IPS-20b (cell line): ENCODE data around the gene GOLPH3.
A peak's percentile ranks its signal among the peaks of the same experiment; 100 is the strongest.
"Not testable (repeated sequence)": the region's sequence is repeated elsewhere in the genome, so short reads cannot be mapped to it uniquely, and the experiment has no call there.

Experiments used
- H3K27ac ChIP-seq: one replicate; pipeline ENCODE4 v1.5.1; 2013; ENCODE audit warnings: low read length
- H3K27me3 ChIP-seq: 2 replicates; pipeline ENCODE4 v1.6.1; 2013; ENCODE audit warnings: mild to moderate bottlenecking, low read length, inconsistent platforms; ENCODE audit not compliant: insufficient read depth
- H3K36me3 ChIP-seq: 2 replicates; pipeline ENCODE4 v1.6.1; 2013; ENCODE audit warnings: low read depth, mild to moderate bottlenecking, inconsistent platforms, low read length, moderate library complexity; ENCODE audit not compliant: insufficient read depth
- H3K4me1 ChIP-seq: 2 replicates; pipeline ENCODE4 v1.6.1; 2013; ENCODE audit warnings: mild to moderate bottlenecking, control low read depth, inconsistent platforms, low read length, moderate library complexity; ENCODE audit not compliant: insufficient read depth
- H3K4me3 ChIP-seq: 2 replicates; pipeline ENCODE4 v1.5.1; 2013; ENCODE audit warnings: mild to moderate bottlenecking, low read length, inconsistent platforms
- H3K9ac ChIP-seq: 2 replicates; pipeline ENCODE4 v1.6.1; 2013; ENCODE audit warnings: low read depth, mild to moderate bottlenecking, inconsistent platforms, low read length, moderate library complexity
- H3K9me3 ChIP-seq: 2 replicates; pipeline ENCODE4 v1.6.1; 2013; ENCODE audit warnings: mild to moderate bottlenecking, low read depth, low read length, inconsistent platforms; ENCODE audit not compliant: insufficient read depth

The GOLPH3 gene

DNA sequence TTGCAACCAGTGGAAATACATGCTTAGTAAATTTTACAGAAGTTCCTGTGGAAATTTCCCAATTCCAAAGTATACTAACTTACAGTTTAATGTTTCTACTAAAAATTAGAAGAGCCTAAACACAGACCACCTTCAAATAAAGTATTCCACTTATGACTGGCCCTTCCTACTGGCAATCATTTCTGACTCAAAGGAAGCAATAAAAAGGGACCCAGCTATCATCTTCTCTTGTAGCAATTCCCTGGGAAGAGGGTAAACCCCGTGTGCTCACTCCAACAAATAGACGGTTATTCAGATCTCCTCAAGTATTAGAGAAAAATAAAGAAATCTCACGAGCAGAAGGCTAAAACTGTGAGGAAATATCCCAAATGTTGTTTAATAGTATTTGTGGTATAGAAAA, 43.3 kb downstream of the GOLPH3 start:
- no peak overlapping the region for H3K9ac ChIP-seq
- no peaks in the 10 kb centered on the region for H3K9me3 ChIP-seq
- peaks cover 7% of the 10 kb centered on the region for H3K4me1 ChIP-seq
- no peak overlapping the region for H3K4me3 ChIP-seq
- peaks cover 87% of the 10 kb centered on the region for H3K36me3 ChIP-seq
- H3K27ac ChIP-seq, result no peak overlapping the region
- no peaks in the 10 kb centered on the region for H3K27me3 ChIP-seq

DNA sequence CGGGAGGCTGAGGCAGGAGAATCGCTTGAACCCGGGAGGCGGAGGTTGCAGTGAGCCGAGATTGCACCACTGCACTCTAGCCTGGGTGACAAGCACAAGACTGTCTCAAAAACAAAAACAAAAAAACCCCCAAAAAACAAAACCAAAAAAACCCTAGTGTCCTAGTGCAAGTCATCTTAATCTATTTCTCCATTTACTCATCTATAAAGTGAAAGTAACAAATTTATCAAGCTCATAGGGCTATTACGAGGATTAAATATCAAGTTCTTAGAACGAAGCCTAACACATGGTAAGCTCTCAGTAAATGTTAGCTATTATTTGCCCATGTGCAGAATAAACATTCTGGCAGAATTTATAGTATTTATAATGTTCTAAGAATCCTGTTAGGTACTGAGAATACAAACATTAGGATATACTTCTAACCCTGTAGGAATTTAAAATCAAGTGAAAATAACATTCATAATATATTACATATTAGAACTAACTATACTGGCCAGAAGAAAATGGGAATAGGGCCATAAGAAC, 45.0 kb downstream of the GOLPH3 start:
- Histone ChIP-seq H3K27ac (no peak overlapping the region), H3K9me3 (no peaks in the 10 kb centered on the region), H3K9ac (no peak overlapping the region), H3K4me3 (no peak overlapping the region), H3K4me1 (peaks cover 7% of the 10 kb centered on the region), H3K36me3 (peaks cover 88% of the 10 kb centered on the region), H3K27me3 (no peaks in the 10 kb centered on the region)

DNA sequence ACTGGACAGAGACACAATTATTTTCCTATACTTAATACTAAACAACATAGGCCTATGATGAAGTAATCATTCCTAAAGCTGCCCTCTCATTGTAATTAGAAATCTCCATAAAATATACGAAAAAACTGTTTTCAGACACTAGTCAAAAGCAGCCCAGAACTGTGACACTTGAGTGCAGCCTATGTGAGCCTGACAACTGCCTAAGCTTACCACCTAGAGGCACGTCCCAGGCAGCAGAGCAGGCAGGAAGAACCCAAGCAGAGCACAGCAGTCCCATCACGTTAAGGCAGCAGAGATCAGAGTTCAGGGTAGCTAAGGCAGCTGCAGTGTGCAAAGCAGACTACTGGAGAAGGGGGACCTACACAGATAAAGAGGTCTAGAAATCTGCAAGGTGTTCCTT, 46.4 kb downstream of the GOLPH3 start:
- peak overlapping the region; percentile 8 for H3K27ac ChIP-seq
- no peak overlapping the region for H3K9ac ChIP-seq
- H3K4me3 ChIP-seq, result no peak overlapping the region
- H3K36me3 ChIP-seq, result peaks cover 88% of the 10 kb centered on the region
- H3K4me1 ChIP-seq, result peaks cover 7% of the 10 kb centered on the region
- no peaks in the 10 kb centered on the region for H3K9me3 ChIP-seq
- H3K27me3 ChIP-seq, result no peaks in the 10 kb centered on the region

DNA sequence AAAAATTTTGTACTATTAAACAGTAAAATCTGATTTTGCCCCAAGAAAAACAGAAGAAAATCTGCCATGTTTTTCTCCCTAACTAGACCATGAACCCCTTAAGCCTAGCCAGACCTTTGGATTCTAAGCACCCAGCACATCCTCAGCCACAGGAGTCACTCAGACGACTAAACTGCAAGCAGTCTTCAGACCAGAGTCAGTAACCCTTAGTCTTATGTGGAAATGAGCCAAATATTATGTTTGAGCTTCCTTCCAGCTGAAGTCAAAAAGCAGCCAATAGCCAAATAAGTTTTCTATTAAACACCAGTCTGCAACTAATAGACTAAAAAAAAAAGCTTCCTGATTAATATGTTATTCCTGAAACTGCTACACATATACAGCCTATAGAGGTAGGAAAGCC, 47.4 kb downstream of the GOLPH3 start:
- H3K4me1 ChIP-seq, result peaks cover 7% of the 10 kb centered on the region
- no peak overlapping the region for H3K9ac ChIP-seq
- H3K4me3 ChIP-seq, result no peak overlapping the region
- H3K27me3 ChIP-seq, result no peaks in the 10 kb centered on the region
- H3K36me3 ChIP-seq, result peaks cover 92% of the 10 kb centered on the region
- no peak overlapping the region for H3K27ac ChIP-seq
- H3K9me3 ChIP-seq, result no peaks in the 10 kb centered on the region

DNA sequence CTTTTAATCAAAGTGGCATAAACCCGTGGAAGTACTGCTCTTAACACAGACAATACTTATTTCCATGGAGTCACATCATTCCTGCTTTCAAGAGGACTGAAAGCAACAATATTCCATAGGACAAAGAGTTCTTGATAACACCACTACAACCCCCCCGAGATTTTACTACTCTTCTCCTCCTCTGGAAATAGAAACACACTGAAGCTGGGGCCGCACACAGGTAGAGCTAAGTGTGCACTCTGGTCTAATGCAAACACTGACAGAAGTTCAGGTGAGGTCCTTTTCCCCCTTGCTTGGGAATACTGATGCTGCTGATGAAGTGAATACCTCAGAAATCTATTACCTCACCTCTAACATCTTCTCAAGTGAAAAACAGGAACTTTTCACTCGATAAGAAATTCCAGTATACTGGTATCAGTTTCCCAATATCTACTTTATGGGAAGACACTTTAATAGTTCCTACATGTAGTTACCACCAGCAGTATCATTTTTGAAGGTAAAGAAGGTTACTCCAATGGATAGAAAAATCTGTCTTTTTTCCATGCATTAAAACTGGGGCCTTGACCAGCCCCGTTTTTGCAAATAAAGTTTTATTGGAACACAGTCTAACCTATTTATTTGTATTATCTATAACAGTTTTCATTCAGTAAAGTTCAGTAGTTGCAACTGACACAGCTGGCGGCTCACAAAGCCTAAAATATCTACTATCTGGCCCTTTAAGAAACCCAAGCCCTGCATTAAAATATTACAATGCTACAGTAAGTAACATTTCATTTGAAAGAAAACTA, 50.0 kb downstream of the GOLPH3 start:
- peaks cover 7% of the 10 kb centered on the region for H3K4me1 ChIP-seq
- H3K27me3 ChIP-seq, result no peaks in the 10 kb centered on the region
- H3K36me3 ChIP-seq, result peaks cover 87% of the 10 kb centered on the region
- no peak overlapping the region for H3K9ac ChIP-seq
- no peak overlapping the region for H3K4me3 ChIP-seq
- H3K27ac ChIP-seq, result no peak overlapping the region
- no peaks in the 10 kb centered on the region for H3K9me3 ChIP-seq

DNA sequence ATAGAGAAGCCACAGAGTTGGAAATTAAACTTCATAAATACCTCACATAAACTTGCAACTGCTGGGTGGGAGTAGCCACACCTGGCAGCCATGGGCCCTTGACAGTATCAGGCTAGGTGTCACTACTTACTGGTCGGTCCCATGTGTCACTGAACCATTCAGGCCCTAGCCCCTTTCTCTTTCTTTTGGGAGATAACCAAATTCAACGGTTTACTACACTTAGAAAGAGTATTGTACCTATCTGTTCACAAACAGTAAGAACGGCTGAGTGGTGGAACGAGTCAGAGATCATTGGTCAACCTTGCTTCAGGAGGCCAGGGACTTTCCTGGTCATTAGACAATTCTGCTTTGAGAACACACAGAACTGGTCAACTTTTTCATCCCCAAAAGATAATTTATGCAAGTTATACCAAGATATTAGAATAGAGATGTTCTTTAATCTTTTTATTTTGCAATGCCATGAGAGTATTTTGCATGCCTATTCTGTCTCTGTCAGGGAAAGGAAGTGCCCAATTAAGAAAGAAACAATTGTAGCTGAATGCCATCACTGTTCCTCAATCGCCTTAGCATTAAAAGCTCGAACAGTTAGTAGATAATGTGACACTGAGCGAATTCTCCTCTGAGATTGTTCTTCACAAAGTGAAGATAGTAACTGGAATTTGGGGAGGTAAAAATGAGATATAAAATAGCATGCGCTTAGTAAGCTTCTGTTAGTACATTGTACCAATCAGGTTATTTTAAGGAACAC, 50.9 kb downstream of the GOLPH3 start:
- Histone ChIP-seq H3K36me3 (peaks cover 83% of the 10 kb centered on the region), H3K27me3 (no peaks in the 10 kb centered on the region), H3K27ac (no peak overlapping the region), H3K9ac (no peak overlapping the region), H3K4me1 (peaks cover 7% of the 10 kb centered on the region), H3K4me3 (no peak overlapping the region), H3K9me3 (no peaks in the 10 kb centered on the region)

DNA sequence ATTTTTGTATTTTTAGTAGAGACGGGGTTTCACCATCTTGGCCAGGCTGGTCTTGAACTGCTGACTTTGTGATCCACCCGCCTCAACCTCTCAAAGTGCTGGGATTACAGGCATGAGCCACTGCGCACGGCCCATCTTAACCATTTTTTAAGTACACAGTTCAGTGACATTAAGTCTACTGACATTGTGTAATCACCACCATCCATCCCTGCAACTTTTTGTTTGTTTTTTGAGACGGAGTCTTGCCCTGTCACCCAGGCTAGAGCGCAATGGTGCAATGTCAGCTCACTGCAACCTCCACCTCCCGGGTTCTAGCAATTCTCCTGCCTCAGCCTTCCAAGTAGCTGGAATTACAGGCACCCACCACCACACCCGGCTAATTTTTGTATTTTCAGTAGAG, 55.2 kb downstream of the GOLPH3 start:
- H3K9me3 ChIP-seq, H3K27ac ChIP-seq, H3K4me1 ChIP-seq, H3K4me3 ChIP-seq, H3K9ac ChIP-seq, H3K27me3 ChIP-seq: not testable (repeated sequence)
- peaks cover 60% of the 10 kb centered on the region for H3K36me3 ChIP-seq

DNA sequence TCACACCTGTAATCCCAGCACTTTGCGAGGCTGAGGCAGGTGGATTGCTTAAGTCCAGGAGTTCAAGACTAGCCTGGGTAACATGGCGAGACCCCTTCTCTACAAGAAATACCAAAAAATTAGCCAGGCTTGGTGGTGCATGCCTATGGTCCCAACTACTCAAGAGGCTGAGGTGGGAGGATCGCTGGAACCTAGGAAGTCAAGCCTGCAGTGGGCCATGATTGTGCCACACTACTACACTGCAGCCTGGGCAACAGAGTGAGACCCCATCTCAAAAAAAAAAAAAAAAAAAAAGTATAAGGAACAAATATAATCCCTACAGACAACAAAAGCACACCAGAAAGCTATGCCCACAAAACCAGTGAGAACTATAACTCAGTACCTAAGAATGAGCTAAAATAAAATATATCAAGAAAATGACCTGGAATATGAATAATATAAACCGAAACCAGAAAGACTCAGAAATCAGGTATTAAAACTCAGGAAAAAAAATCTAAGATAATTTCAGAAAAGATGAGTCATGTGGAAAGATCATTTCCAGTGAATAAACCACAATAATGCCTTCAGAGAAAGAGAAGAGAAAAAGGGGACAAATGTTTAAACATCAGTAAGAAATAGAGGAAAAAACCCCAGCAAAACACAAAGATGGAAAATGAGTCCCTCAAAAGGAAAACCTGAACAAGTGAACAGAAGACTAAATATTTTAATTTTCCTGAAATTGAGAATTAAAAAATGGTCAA, 57.4 kb downstream of the GOLPH3 start:
- no peak overlapping the region for H3K27ac ChIP-seq
- H3K9me3 ChIP-seq, result no peaks in the 10 kb centered on the region
- H3K27me3 ChIP-seq, result no peaks in the 10 kb centered on the region
- no peak overlapping the region for H3K9ac ChIP-seq
- H3K4me1 ChIP-seq, result no peaks in the 10 kb centered on the region
- no peak overlapping the region for H3K4me3 ChIP-seq
- peaks cover 58% of the 10 kb centered on the region for H3K36me3 ChIP-seq

DNA sequence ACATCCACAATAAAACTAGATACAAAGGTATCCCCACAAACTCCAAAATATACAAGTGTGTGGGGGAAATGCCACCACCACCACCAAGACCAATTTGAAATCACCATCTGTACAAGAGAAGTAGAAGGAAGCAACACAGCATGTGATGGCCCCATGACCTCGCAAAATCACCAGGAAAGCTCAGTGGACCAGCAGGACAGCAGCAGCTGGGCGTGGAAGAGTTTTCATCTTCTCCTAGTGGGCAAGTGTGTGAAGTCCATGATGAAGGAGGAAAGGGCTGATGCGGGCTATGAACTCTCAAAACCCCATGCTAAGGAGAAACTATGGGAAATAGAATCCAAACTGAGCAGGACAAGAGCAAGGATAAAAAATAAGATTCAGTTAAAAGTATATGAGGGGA, 58.1 kb downstream of the GOLPH3 start:
- no peak overlapping the region for H3K27ac ChIP-seq
- H3K4me1 ChIP-seq, result no peaks in the 10 kb centered on the region
- no peak overlapping the region for H3K4me3 ChIP-seq
- H3K9ac ChIP-seq, result no peak overlapping the region
- H3K27me3 ChIP-seq, result no peaks in the 10 kb centered on the region
- H3K9me3 ChIP-seq, result no peaks in the 10 kb centered on the region
- H3K36me3 ChIP-seq, result peaks cover 57% of the 10 kb centered on the region

DNA sequence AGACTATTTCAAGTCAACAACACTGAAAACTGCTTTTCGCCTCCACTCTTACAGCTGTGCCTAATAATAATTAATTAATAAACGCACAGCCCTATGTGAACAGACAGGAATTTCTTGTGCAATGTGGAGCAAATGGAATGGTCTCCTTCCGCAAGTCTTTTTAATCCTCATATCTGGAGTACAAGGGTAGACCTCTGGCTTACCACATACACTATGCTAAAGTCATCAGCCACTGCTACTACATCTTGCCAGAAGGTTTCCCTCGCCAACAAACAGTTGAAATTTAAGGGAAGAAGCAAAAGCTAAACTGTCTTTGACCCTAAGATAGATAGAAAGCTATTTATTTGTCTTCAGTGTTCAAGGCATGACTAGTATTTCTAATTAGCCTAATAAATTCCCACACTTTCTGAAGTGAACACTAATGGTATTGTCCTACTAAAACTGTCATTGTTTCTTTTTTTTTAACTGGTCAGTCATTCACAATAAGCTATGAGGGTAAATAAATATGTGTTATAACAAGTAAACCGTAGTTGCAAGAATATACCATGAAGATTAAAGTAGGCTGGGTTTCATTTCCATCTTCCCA, 63.9 kb downstream of the GOLPH3 start:
- H3K27ac ChIP-seq, result no peak overlapping the region
- no peaks in the 10 kb centered on the region for H3K27me3 ChIP-seq
- H3K9me3 ChIP-seq, result peaks cover 6% of the 10 kb centered on the region; the same call in 1 of the 2 replicates
- no peak overlapping the region for H3K4me3 ChIP-seq
- H3K9ac ChIP-seq, result no peak overlapping the region
- peaks cover 83% of the 10 kb centered on the region for H3K36me3 ChIP-seq
- no peaks in the 10 kb centered on the region for H3K4me1 ChIP-seq

DNA sequence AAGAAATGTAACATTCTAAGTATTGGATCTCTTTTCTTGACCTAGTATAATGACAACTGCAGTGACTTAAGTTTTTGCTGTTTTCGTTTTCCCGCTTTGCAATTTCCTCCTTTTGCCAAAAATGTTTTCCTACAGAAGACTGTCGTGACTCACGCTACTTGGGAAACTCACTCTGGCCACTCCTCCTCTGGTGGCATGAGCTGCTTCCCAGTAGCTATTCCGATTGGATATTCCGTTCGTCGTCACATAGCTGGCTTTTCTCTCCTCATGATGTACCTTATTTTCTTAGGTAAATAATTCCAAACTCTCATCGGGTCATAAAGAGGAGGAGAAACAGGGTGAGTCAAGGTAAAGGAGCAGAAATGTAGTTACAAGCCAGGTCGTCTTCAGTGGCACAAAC, 64.9 kb downstream of the GOLPH3 start:
- H3K27me3 ChIP-seq, result no peaks in the 10 kb centered on the region
- peaks cover 91% of the 10 kb centered on the region for H3K36me3 ChIP-seq
- H3K9me3 ChIP-seq, result peaks cover 6% of the 10 kb centered on the region; the same call in 1 of the 2 replicates
- H3K9ac ChIP-seq, result no peak overlapping the region
- no peak overlapping the region for H3K27ac ChIP-seq
- H3K4me3 ChIP-seq, result no peak overlapping the region
- H3K4me1 ChIP-seq, result no peaks in the 10 kb centered on the region
